Chondrocyte (in vitro differentiated cells): ENCODE results near the gene INF2. TPM values are rescaled to one million over a fixed set of nuclear protein-coding genes. Genes with fewer than 3 reads are reported as not detected.
"Not testable (repeated sequence)": the region's sequence is repeated elsewhere in the genome, so short reads cannot be mapped to it uniquely, and the experiment has no call there.

Experiments
- DNase-seq: peaks from one replicate; pipeline ENCODE4 v3.0.0; 2021; ENCODE audit warnings: mixed read lengths, low spot score
- H3K27ac Mint-ChIP-seq: one replicate; pipeline ENCODE4 v1.8.0; 2021; ENCODE audit warnings: mild to moderate bottlenecking, moderate library complexity, mixed read lengths; ENCODE audit not compliant: unreplicated experiment
- H3K27me3 Mint-ChIP-seq: 2 replicates; pipeline ENCODE4 v1.8.0; 2021; ENCODE audit warnings: low read depth, mixed read lengths
- H3K36me3 Mint-ChIP-seq: 2 replicates; pipeline ENCODE4 v1.8.0; 2021; ENCODE audit warnings: low read depth, mixed read lengths
- H3K4me1 Mint-ChIP-seq: 2 replicates; pipeline ENCODE4 v1.8.0; 2021; ENCODE audit warnings: low read depth, mild to moderate bottlenecking, mixed read lengths
- H3K4me3 Mint-ChIP-seq: one replicate; pipeline ENCODE4 v1.8.0; 2021; ENCODE audit warnings: mild to moderate bottlenecking, moderate library complexity, mixed read lengths; ENCODE audit not compliant: unreplicated experiment
- H3K9me3 Mint-ChIP-seq: 2 replicates; pipeline ENCODE4 v1.8.0; 2021; ENCODE audit warnings: low read depth, mixed read lengths
- total RNA-seq: library from RNA; stranded (reverse); gene quantifications from 3 replicates; pipeline ENCODE4 v1.2.1, GENCODE V29; 2021
- TF ChIP-seq, protein P1 (sequence below): fragments of 200-600 bp; sonication (generic); IDR thresholded peaks from 2 replicates; pipeline ENCODE4 v1.5.0; 2021; ENCODE audit warnings: antibody characterized with exemption, mild to moderate bottlenecking, moderate library complexity

INF2 gene
- total RNA-seq, 1 donor from 2014 or later = 117 TPM

DNA sequence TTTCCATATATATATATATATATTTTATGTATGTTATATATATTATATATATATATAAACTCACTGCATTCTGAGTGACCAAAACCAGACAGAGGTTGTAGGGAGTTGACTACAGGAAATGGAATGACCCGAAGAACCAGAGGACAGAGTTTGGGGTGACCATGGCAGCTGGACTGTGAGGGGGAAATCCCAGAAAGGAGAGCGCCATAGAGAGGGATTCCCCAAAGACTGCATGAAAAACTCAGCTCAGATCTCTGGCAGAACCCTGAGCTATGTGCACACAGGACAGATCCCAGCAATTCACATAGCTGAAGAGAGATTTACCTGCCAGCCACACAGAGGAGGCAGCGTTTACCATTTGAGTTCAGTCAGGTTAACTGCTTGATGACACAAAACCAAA is 19.7 kb upstream of the INF2 start:
- Mint-ChIP-seq H3K27me3 (no peaks in the 10 kb centered on the region), H3K4me3 (no peak overlapping the region), H3K36me3 (peaks cover 1% of the 10 kb centered on the region), H3K9me3 (no peaks in the 10 kb centered on the region), H3K4me1 (peaks cover 13% of the 10 kb centered on the region), H3K27ac (no peak overlapping the region)
- no peak for DNase-seq
- TF ChIP-seq, protein P1, sequence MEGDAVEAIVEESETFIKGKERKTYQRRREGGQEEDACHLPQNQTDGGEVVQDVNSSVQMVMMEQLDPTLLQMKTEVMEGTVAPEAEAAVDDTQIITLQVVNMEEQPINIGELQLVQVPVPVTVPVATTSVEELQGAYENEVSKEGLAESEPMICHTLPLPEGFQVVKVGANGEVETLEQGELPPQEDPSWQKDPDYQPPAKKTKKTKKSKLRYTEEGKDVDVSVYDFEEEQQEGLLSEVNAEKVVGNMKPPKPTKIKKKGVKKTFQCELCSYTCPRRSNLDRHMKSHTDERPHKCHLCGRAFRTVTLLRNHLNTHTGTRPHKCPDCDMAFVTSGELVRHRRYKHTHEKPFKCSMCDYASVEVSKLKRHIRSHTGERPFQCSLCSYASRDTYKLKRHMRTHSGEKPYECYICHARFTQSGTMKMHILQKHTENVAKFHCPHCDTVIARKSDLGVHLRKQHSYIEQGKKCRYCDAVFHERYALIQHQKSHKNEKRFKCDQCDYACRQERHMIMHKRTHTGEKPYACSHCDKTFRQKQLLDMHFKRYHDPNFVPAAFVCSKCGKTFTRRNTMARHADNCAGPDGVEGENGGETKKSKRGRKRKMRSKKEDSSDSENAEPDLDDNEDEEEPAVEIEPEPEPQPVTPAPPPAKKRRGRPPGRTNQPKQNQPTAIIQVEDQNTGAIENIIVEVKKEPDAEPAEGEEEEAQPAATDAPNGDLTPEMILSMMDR = no peak

DNA sequence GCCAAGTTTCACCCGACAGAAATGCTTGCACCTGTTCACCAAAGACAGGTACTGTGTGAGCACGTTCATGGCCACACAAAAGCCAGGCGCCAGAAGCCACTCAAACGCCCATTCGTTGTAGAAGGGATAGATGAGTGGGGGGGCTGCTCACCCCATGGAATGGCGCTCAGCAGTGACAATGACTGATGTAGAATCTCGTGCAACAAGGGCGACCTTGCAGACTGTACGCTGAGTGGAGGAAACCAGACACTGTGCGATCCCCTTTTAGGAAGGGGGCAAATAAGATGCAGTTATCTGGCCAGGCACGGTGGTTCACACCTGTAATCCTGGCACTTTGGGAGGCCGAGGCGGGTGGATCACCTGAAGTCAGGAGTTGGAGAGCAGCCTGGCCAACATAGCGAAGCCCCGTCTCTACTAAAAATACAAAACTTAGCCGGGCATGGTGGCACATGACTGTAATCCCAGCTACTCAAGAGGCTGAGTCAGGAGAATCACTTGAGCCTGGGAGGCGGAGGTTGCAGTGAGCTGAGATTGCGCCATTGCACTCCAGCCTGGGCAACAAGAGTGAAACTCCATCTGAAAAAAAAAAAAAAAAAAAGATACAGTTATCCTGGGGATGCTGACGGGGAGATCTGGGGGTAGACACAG is 18.0 kb upstream of the INF2 start:
- not testable (repeated sequence) for H3K4me1 Mint-ChIP-seq, DNase-seq, H3K36me3 Mint-ChIP-seq, H3K4me3 Mint-ChIP-seq, H3K27ac Mint-ChIP-seq, H3K27me3 Mint-ChIP-seq, H3K9me3 Mint-ChIP-seq

DNA sequence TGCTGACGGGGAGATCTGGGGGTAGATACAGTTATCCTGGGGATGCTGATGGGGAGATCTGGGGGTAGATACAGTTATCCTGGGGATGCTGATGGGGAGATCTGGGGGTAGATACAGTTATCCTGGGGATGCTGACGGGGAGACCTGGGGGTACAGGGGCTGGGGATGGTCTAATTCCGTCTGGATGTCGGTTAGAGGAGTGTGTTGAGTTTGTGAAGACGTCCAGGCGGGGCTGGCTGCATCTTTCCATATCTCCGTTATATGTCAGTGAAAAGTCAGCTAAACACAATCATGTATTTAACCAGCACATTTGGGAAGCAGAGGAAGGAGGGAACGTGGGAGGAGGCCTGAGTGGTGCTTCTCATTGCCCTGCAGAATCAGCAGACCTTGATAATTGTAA is 17.3 kb upstream of the INF2 start:
- H3K4me3 Mint-ChIP-seq, H3K27me3 Mint-ChIP-seq, H3K4me1 Mint-ChIP-seq, DNase-seq, H3K9me3 Mint-ChIP-seq, H3K36me3 Mint-ChIP-seq, H3K27ac Mint-ChIP-seq: not testable (repeated sequence)

DNA sequence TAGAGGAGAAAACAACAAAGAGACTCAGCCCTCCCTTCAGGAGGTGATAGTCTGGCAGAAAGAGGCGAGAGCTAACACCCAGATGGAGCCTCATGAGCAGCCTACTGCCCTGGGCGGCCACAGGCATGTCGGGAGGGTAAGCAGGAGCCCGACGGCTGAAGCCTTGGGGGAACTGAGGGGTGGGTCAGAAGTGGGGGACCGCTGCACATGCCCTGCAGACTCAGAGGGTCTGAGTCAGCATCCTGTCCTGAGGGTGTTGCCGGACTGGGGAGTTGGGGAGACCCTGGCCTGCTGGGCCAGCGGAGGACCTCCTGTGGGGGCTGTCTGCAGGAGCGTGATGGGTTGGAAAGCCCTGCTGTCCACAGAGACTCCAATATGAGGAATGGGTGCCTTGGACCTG is 15.9 kb upstream of the INF2 start:
- TF ChIP-seq, protein P1 = no peak
- no peak overlapping the region for H3K27ac Mint-ChIP-seq

DNA sequence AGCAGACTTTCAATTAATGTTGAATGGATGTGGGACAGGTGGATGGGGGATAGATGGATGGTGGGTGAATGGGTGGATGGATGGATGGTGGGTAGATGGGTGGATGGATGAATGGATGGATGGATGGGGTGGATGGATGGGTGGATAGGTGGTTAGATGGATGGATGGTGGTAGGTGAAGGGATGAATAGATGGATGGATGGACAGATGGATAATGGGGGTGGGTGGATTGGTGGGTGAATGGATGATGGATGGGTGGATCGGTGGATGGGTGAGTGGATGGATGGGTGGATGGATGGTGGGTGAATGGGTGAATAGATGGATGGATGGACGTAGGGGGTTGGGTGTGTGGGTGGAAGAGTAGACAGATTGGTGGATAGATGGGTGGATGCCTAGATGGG is 14.0 kb upstream of the INF2 start:
- no peaks in the 10 kb centered on the region for H3K27me3 Mint-ChIP-seq
- H3K27ac Mint-ChIP-seq = no peak overlapping the region
- no peak for DNase-seq
- H3K4me1 Mint-ChIP-seq = peaks cover 20% of the 10 kb centered on the region
- no peaks in the 10 kb centered on the region for H3K9me3 Mint-ChIP-seq
- peaks cover 1% of the 10 kb centered on the region for H3K36me3 Mint-ChIP-seq
- TF ChIP-seq, protein P1 = no peak
- H3K4me3 Mint-ChIP-seq = no peak overlapping the region

More for the DNA sequence above, 15.9 kb upstream of the INF2 start:
- no peaks in the 10 kb centered on the region for H3K27me3 Mint-ChIP-seq
- no peaks in the 10 kb centered on the region for H3K9me3 Mint-ChIP-seq
- H3K4me1 Mint-ChIP-seq = peaks cover 8% of the 10 kb centered on the region
- peaks cover 1% of the 10 kb centered on the region for H3K36me3 Mint-ChIP-seq
- H3K4me3 Mint-ChIP-seq = no peak overlapping the region
- DNase-seq = no peak

DNA sequence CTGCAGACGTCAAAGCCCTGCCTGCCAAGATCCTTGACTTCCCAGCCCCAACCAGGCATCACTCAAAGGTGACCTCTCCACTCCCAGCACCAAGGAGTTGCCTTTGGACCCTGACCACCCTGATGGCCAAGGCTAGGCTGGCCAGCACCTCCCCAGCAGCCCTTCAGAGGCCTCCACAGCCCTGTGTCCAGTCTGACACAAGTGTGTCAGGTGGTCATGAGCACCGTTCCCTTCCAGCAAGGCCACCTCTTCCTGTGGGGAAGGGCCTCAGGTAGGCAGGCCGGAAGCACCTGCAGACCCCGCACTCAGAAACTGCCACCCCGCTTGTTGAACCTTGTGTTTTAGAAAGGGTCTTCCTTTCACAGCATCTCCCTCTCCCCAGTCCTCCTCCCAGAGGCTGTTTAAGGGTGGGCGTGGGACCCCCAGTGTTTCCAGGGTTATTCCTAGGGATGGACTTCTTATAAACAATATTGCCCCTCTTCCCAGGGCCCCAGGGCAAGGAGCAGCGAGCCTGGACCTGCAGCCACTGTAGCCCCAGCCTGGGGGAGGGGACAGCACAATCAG is 13.2 kb upstream of the INF2 start:
- DNase-seq = no peak
- Mint-ChIP-seq H3K27ac (no peak overlapping the region), H3K4me3 (no peak overlapping the region), H3K9me3 (no peaks in the 10 kb centered on the region), H3K4me1 (peaks cover 28% of the 10 kb centered on the region), H3K27me3 (no peaks in the 10 kb centered on the region), H3K36me3 (no peaks in the 10 kb centered on the region)
- TF ChIP-seq, protein P1 = no peak
